Skin of body (tissue), 2 donors: ENCODE measurements around the gene CCDC73. TPM values are rescaled to one million over a fixed set of nuclear protein-coding genes. Genes with fewer than 3 reads are reported as not detected.
"Not testable (repeated sequence)": the region's sequence is repeated elsewhere in the genome, so short reads cannot be mapped to it uniquely, and the experiment has no call there.

ENCODE experiments used
- DNase-seq: peaks from one replicate; lab custom pipeline; 2025; lab: John Stamatoyannopoulos, UW
- total RNA-seq: library from RNA; depleted of rRNA; stranded (reverse); fragments of >200 nt; gene quantifications from one replicate; pipeline ENCODE4 v1.2.3, GENCODE V29; 2014

CCDC73 gene
- total RNA-seq, result under 0.01 TPM

DNA sequence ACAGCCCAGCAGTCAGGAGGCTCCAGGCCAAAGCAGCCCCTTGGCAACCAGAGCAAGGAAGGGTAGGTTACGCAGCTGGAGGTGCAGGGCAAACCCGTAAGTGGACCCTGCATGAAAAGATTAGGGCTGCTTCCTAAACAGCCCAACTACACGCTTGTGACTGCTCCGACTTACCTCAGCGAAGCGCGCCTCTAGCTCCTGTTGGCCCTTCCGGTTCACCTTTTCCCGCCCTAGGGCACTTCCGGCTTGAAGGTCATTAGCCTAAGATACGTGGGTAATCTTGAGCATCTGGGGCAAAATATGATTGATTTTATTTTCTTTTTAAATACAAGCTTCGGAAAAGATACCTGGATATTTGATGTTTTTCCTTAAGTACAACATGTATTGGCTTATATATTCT lies at the start of gene CCDC73:
Gene CCDC73 (minus strand): TSS at position 224 of the 400 bp plus-strand sequence. CDS start 34,419 bp downstream, outside the sequence.
- no peak for DNase-seq

DNA sequence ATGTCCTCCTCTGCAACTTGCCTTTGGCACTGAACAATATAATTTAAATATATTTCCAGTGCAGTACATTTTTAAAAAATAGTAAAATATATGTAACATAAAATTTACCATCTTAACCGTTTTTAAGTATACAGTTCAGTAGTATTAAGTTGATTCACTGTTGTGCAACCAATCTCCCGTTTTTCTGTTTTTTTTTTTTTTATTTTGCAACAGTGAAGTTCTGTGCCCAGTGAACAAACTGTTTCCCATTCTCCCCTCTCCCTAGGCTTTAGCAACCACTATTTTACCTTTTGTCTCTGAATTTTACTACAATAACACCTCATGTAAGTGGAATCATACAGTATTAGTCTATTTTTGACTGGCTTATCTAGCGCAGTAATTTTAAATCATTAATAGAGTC lies 49.1 kb upstream of the CCDC73 start:
- no peak for DNase-seq

DNA sequence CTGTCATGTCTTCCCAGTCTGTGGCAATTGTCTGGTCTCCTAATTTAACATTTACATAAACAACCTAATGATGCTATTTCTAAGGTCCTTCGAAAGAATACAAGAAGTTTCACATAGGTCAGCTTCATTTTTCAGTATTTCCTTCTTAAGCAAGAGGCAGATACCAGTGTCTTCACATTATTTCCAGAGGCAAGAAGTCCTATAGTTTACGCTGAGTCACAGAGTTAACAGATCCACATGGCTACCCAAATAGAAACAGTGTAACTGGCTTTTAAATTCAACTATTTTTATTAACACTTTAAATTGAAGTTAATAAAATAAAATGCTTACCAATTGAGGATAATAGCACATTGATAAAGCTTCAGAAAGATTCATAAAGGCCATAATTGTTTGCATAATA lies 46.1 kb upstream of the CCDC73 start:
- DNase-seq, result no peak

DNA sequence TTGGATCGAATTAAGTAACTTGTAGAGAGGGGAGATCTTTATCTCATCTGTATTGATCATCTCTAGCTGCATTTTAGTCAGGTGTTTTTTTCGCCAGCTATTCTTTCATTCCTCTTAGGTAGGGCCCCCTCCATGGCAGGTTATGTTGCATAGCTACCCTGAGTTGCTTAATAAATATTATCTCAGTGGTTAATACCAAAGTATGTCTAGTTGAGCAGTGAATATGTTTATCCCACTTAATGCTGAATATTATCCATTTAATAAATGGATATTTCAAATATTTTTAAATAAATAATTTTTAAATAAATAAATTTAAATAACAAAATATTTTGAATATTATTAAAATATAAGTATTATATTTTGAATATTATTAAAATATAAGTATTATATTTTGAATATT lies 44.8 kb upstream of the CCDC73 start:
- no peak for DNase-seq

DNA sequence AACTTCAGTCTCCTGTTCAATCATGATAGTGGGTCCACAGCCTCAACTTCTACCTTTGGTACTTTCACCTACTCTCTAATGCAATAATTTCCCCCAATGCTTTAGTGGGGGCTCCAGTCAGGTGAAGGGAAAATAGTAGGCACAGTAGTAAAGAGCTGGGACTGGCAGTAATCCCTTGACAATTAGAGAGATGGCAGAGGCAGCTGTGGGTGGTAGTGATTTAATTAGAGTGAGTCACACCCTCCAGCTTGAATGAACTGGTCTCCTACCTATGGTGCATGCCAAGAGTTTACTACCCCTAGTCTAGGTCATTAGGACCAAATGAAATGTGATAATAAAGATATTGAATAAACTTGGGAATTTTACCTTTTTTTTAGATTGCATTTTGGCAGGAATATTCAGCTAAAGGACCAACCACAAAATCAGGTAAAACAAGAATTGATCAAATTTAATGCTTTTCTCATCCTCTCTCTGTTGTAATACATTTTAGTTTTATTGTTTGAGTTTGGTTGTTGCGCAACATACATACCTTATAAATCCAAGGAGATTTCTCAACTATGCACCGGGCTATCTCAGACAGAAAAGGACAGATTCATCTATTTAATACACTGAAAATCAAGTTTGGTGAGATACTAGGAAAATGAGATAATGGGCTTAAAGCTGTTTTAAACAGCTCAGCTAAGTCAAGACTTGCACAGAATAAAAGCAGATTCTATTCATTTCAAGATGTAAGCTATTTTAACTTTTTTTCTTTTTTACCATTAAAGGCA lies 44.2 kb upstream of the CCDC73 start:
- no peak for DNase-seq

DNA sequence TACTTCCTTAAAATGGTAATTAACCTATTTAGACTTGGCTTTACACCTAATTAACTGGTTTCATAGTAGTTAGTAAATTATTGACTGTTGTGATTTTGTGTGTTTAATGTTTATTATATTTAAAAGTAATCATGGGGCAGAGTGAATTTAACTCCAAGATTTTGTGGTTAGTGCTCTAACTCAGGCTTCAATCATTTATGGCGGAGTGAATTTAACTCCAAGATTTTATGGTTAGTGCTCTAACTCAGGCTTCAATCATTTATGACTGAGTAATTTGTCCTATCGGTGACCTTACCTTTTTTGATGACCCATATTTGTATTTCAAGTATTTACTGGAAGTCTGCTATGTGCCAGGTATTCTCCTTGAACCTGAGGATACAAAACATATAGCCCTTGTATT lies 42.5 kb upstream of the CCDC73 start:
- no peak for DNase-seq

DNA sequence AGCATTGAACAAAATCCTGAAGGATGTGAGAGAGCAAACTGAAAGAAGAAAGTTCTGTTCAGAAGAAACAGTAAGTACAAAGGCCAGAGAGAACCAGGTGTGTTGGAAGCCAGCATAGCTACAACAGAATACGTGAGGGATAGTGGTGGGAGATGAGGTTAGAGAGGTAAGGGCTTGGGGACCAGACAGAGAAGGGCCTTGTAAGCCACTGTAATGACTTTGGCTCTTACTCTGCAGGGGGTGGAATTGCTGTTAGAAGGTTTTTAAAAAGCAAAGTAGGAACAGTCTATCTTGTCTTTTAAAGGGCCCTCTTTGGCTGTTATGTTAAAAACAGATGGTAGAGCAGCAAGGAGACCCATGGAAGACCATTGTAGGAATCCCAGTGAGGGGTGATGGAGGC lies 39.5 kb upstream of the CCDC73 start:
- no peak for DNase-seq

DNA sequence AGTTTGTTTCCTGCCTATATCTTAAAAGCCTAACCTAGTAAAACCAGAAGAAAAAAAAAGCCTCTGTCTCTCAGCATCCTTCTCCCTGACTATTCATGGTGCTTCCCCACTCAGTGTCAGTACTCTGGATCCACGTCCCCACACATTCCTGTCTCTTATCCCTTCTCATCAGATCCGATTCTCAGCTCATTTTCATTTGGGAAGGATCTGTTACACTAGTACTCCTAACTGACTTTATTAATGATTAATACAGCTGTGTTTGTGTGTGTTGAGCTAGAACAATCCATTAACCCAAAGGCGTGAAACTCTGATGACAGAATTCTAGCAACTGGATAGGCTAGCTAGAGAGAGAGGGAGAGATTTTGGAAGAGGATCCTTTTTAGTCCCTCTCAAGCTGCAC lies 36.8 kb upstream of the CCDC73 start:
- no peak for DNase-seq

DNA sequence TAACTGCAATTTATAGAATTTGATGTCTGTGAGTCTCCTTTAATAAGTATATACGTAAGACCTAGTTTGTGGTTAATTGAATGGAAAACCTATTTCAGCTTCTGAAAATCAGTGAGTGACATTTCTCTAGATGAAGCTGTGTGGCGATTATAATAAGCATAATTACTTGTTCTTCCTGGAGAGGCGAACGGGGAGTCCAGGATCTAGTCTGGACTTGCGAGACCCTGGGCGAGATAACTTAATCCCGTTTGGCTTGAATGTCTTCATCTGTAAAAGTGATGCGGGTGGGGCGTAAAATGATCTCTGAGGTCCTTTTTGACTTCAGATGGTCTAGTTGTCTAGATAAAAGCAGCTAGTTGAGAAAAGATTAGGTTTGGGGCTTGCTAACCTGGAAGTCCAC lies 36.3 kb upstream of the CCDC73 start:
- DNase-seq, result no peak

DNA sequence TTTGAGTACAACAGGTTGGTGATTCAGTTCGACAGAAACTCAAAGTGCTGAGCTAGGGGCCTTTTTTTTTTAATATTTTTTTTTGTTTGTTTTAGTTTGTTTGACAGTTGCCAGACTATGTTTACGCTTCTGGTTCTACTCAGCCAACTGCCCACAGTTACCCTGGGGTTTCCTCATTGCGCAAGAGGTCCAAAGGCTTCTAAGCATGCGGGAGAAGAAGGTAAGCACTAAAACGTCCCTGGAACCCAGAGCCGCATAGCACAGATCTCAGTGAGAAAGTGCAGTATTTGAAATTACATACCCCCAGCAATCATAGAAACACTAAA lies 35.9 kb upstream of the CCDC73 start:
- no peak for DNase-seq

DNA sequence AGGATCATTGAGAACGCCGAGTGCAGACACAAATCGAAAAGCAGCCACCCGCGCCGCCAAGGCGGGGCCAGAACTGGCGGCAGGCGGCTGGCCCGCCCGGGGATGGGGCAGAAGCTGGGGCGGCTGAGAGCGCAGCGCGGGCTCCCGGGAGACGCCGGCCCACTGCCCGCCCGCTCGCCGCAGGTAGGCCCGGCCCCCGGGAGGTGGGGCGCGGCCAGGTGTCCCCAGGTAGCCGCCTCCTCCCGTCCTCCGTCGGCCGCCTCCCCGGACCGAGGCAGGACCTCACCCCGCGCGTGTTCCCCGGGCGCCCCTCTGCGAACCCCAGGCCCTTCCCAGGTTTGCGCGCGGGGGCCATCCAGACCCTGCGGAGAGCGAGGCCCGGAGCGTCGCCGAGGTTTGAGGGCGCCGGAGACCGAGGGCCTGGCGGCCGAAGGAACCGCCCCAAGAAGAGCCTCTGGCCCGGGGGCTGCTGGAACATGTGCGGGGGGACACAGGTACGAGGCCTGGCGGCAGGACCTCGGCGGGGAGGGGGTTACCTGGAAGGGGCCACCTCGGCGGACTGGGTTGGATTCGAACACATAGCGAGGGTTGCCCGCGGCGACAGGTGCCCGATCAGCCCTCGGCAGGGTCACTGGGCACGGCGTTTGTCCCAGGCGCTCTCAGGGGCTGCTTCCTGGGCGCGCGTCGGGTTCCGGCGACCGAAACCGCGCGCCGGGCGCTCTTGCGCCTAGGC lies 35.4 kb upstream of the CCDC73 start, which contains the start of gene PRRG4:
Gene PRRG4 (plus strand): TSS at position 248 of the 733 bp plus-strand sequence. CDS start 603 bp downstream, outside the sequence.
- DNase-seq, result no peak

DNA sequence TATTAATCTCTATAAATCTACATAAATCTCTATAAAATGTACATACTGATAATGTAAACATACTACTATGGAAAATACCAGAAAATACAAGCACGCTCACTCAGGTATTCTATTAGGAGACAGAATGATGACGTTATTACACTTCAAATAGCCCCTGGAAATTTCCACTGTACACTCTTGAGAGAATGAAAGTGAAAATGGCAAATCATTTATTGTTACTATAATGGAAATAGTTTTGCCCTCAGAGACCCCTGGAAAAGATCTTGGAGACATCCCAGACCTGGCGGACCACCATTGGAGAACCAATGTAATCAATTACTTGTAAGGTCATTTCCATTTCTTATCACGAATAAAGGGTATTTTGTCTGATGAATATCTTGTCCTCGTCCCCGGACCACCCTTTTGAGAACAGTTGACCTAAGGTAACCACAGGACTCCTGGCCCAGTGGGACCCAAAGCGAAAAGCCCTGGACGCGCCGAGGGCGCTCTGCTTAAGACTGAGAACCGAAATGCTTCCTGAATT lies 34.8 kb upstream of the CCDC73 start:
- no peak for DNase-seq

DNA sequence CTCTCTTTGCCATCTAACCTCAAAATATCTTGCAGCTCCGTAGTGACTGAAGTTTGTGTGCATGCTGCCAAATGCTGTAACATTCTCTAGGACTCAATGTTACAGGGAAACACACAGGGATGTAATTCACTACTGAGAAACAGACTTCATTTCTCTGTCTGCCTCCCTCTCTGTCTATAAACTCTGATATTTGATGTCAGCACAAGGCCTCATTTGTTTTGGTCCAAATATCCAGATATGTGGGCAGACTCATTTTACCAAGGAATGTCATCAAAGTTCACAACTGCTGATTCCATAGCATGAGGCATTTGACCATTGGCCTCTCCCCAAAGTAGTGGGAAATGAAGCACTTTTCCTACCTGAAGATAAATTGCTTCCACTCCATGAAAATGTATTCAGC lies 32.8 kb upstream of the CCDC73 start:
- no peak for DNase-seq

DNA sequence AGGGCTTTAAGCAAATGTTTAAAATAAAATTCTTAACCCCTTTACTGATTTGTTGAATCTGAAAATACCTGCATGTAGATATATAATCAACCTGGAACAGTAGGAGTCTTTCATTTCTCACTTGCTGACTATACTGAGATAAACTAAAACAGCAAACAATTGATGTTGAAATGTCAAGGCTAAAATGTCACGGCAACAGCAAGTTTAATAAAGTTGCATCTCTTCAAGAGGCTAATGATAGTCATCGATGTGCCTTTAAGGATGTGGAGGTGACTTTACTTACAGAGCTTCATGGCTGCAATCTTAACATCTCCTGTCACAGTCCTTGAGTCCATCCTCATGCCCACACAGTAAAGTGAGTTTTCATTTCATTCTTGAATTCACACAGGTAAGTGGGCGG lies 31.7 kb upstream of the CCDC73 start:
- DNase-seq, result no peak

DNA sequence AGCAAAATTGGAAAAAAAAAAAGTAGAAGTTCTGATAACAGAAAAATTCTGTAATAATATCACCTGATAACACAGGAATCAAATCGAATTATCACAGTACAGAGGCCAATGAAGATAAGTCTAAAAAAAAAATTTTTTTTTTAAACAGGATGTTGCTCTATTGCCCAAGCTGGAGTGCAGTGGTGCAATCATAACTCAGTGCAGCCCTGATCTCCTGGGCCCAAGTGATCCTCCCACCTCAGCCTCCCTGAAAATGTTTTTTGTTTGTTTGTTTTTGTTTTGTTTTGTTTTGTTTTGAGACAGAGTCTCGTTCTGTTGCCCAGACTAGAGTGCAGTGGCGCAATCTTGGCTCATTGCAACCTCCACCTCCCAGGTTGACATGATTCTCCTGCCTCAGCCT lies 29.2 kb upstream of the CCDC73 start:
- not testable (repeated sequence) for DNase-seq

DNA sequence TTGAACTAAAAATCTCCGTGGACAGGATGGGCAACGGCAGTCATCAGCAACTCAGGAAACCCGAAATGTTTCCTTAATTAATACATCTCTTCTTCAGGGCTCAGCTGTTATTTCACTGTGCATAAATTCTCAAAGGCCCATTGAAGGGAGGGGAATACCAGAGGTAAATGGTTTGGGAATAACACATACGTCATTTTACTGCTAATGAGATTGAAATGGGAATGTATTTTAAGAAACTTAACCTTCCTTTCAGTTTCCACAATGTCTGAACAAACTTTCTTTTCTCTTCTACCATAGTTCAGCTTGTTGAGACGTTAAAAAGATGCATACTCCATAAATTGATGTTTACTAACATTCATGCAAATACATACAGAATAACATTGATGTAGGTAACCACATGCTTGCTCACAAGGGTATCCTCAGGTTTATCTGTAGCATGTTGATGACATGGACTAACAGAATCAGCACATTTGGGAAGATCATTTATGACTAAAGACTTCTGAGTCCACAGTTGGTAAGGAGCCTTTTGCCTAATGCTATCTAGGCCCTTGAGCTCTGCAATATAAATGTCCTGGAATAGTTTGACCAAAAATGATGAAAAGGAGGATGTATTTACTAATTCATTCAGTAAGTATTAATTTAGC lies 27.6 kb upstream of the CCDC73 start:
- no peak for DNase-seq

DNA sequence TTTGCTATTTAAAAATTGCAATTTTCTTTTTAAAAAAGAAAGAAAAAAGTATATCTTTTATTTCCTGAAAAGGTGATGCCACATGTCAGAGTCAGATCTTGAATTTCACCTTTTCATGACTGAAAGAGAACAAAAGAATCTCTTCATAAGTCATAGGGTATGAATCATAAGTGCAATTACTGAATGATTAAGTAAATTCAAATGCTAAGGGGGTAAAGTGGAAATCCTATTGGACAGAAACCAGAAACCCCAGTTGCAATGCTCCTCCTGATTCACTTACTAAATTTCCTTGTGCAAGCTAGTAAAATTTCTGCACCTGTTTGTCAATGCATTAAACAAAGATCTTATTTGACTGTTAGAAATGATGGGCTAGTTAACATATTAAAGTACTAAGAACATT lies 27.1 kb upstream of the CCDC73 start:
- DNase-seq, result no peak

DNA sequence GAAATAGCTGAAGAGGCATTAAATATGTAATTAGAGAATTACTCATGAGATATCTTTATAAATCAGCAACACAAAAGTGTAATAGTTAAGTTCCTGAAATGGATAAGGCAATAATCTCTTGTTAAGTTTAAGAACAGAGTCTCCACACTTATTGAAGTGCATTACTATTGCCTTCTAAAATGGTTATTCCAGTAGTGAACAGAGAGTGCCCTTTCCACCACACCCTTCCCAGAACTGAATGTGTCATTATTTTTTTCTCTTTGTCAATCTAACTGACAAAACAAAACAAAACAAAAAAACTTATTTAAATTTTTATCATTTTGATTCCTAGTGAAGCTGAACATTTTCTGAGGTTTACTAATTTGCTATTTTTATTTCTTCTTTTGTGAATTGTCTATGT lies 26.0 kb upstream of the CCDC73 start:
- no peak for DNase-seq

DNA sequence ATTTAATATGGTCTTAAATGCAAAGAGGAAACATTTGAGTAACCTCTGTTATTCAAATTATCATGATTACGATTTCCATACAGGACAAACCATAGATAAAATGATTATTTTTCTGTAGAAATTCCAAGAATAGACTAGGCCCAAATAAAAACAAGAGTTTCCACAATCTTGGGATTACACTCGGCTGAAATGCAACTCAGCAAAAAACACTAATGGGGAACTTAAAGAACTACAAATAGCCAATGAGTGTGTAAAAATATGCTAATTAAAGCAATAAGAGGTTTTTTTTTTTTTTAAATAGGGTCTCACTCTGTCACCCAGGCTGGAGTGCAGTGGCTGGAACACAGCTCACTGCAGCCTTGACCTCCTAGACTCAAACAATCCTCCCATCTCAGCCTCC lies 24.7 kb upstream of the CCDC73 start:
- no peak for DNase-seq

DNA sequence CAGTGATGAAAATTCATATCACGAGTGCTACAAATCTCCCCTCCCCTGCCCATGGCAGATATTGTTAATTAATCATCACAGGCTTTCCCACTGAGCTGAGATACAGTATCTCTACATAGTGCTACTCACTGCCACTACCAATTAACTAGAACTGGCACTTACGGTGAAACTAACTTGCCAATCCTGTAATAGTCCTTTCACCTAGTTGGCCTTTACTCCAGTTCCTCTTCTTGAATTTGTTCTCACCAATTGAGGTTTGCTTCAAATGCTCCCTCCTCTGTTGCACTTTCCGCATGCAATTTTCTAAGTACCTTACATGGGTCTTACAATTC lies 23.4 kb upstream of the CCDC73 start:
- no peak for DNase-seq

DNA sequence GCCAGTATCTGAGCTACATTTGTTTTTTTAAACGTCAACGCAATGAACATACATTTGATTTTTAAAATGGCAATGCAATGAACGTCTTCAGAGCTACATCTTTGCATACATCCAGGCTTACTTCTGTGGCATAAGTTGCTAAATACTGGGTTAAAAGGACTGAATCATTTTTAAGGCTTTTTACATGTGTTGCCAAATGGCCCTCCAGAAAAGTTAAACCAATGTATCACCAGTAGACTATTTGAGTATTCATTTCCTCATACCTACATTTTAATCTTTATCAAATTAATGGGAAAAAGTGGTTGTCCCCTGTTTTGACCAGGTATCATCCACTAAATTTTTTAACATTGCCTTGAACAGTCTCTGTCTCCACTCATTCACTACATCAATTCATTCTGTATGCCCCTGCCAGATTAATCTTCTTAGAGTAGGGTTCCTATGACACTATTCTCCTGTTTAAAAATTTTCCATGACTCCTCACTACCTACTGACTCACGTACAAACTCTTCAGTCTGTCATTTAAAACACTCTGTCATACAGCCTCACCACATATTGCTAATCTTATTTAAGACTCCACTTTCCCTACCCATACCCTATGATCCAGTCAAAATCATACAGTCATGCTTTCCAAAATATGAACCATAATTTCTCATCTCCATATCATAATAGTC lies 22.9 kb upstream of the CCDC73 start:
- DNase-seq, result no peak

DNA sequence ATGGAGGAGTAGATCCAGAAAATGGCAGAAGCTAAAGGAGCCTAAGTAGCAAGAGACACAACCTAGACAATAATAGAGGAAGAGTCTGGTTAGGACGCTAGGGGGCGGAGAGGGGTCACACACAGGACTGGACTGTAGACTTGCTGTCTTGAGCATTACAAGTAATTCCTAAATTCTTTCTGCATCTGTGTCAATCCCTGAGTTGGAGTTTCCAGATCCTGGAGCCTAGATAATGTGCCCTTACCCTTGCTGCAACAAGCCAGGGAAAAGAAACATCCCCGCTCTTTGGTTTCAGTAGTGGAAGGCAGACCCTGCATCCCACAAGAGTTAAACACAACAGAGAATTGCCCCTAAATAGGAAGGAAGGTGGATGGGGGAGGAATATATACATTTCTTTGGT lies 14.9 kb upstream of the CCDC73 start:
- peak; percentile 16 for DNase-seq
